RWPE2 (cell line): Measurements from ENCODE around the gene ETV6.

ENCODE experiments used
- ATAC-seq: fragments of 200-7000 bp; cut with Tn5 transposase; 3 replicates; pipeline ENCODE4 v1.9.1; 2021; ENCODE audit warnings: low read depth
- DNase-seq: peaks from one replicate; pipeline ENCODE4 v3.0.0-alpha.2; 2020; ENCODE audit warnings: low spot score
- H3K27ac ChIP-seq: fragments of 450-650 bp; 2 replicates; pipeline ENCODE4 v1.5.1; 2017; ENCODE audit warnings: mild to moderate bottlenecking; ENCODE audit not compliant: poor library complexity, severe bottlenecking
- H3K27me3 ChIP-seq: fragments of 250-450 bp; sonication (Bioruptor Pico); 2 replicates; pipeline ENCODE4 v1.5.1; 2021; ENCODE audit warnings: mild to moderate bottlenecking, moderate library complexity; ENCODE audit not compliant: insufficient read depth, poor library complexity, severe bottlenecking
- H3K36me3 ChIP-seq: fragments of 250-450 bp; sonication (Bioruptor Pico); 2 replicates; pipeline ENCODE4 v1.5.1; 2020; ENCODE audit warnings: low read depth, mild to moderate bottlenecking, moderate library complexity
- H3K4me1 ChIP-seq: fragments of 250-450 bp; sonication (Bioruptor Pico); 2 replicates; pipeline ENCODE4 v1.5.1; 2021; ENCODE audit warnings: mild to moderate bottlenecking, moderate library complexity; ENCODE audit not compliant: insufficient read depth, poor library complexity, severe bottlenecking
- H3K4me3 ChIP-seq: fragments of 250-450 bp; sonication (Bioruptor Pico); 2 replicates; pipeline ENCODE4 v1.5.1; 2021; ENCODE audit warnings: mild to moderate bottlenecking, moderate library complexity; ENCODE audit not compliant: severe bottlenecking
- H3K9me3 ChIP-seq: fragments of 250-450 bp; sonication (Bioruptor Pico); 2 replicates; pipeline ENCODE4 v1.5.1; 2021; ENCODE audit warnings: mild to moderate bottlenecking, moderate library complexity; ENCODE audit not compliant: severe bottlenecking
- TF ChIP-seq, protein P1 (sequence below): fragments of 450-650 bp; IDR thresholded peaks from one replicate; pipeline ENCODE4 v1.5.1; 2017; ENCODE audit warnings: mild to moderate bottlenecking, moderate library complexity; ENCODE audit not compliant: poor library complexity, severe bottlenecking

The ETV6 gene

DNA sequence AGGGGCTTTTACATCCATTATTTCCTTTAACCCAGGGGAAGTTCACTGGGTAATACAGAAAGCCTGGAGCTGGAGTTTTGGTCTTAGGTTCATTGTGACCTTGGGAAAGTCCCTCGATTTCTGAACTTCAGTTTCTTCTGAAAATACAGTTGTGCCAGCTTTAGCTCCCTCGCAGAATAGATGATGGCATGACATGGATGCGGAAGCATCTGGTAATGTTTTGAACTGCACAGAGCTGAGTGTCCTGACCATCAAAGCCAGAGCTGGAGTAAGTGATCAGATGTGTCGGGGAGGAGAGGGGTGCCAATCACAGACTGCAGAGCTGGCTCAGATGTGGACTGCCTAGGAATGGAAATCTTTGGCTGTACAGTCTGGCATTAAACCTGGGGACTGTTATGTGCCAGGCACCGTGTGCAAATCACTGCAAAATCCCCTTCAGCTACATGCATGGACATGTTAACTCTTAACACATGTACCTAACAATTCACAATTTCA, 180.9 kb downstream of the ETV6 start:
- TF ChIP-seq, protein P1, sequence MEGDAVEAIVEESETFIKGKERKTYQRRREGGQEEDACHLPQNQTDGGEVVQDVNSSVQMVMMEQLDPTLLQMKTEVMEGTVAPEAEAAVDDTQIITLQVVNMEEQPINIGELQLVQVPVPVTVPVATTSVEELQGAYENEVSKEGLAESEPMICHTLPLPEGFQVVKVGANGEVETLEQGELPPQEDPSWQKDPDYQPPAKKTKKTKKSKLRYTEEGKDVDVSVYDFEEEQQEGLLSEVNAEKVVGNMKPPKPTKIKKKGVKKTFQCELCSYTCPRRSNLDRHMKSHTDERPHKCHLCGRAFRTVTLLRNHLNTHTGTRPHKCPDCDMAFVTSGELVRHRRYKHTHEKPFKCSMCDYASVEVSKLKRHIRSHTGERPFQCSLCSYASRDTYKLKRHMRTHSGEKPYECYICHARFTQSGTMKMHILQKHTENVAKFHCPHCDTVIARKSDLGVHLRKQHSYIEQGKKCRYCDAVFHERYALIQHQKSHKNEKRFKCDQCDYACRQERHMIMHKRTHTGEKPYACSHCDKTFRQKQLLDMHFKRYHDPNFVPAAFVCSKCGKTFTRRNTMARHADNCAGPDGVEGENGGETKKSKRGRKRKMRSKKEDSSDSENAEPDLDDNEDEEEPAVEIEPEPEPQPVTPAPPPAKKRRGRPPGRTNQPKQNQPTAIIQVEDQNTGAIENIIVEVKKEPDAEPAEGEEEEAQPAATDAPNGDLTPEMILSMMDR = no peak
- DNase-seq (no peak), ATAC-seq (no peak)
- H3K9me3 ChIP-seq = no peaks in the 10 kb centered on the region
- H3K4me3 ChIP-seq = no peak overlapping the region
- no peak overlapping the region for H3K27ac ChIP-seq
- H3K27me3 ChIP-seq = no peaks in the 10 kb centered on the region
- peaks cover 16% of the 10 kb centered on the region for H3K4me1 ChIP-seq
- H3K36me3 ChIP-seq = no peaks in the 10 kb centered on the region

DNA sequence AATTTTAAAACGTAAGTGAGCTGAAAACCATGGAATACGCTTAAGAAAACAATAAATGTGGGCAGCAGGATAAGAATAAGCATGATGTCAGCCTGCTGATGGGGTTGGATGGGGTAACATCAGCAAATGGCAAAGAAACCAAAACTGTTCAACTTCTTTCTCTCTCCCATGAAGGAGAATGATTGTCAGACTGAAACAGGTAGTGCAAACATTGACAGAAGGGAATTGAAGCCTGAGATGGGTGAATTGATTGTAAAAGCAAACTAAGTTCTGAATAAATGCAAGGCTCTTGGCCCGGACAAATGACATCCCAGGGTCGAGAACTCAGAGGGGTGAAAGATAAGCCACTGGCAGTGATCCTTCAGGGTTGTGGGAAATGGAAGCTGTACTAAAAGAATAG, 182.6 kb downstream of the ETV6 start:
- H3K9me3 ChIP-seq = no peaks in the 10 kb centered on the region
- TF ChIP-seq, protein P1 = no peak
- H3K36me3 ChIP-seq = no peaks in the 10 kb centered on the region
- no peaks in the 10 kb centered on the region for H3K27me3 ChIP-seq
- DNase-seq (no peak), ATAC-seq (no peak)
- no peak overlapping the region for H3K4me3 ChIP-seq
- H3K27ac ChIP-seq = no peak overlapping the region
- H3K4me1 ChIP-seq = peaks cover 16% of the 10 kb centered on the region

DNA sequence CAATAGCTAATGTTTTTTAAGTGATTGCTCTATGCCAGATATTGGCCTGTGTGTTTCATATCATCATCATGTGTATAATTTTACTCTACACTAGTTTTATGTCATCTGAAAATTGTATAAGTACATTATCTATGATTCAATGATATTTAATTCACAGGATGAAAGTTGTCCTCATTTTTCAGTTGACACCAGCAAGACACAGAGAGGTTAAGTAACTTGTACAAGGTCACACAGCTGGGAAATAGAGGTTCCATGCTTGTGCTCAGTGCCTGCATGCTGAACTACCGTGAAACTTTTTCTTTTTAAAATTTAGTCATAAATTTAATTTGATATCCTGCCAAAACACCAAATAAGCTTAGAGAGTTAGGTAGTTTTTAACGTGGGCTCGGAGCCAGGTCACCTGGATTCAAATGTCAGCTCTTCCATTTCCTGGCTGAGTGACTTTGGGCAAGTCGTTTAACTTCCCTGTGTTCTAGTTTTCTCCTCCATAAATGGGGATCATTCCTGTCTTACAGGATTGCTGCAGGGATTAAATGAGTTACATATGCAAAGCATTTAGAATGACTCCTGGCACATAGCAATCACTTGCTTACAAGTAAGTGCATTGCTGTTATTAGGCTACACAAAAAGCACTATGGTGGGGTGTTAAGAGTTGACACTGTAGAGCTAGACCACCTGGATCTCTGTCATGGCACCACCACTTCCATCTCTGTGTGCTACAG, 183.9 kb downstream of the ETV6 start:
- Histone ChIP-seq H3K27me3 (no peaks in the 10 kb centered on the region), H3K27ac (peak overlapping the region; percentile 29), H3K4me1 (peaks cover 16% of the 10 kb centered on the region), H3K4me3 (no peak overlapping the region), H3K9me3 (no peaks in the 10 kb centered on the region), H3K36me3 (no peaks in the 10 kb centered on the region)
- ATAC-seq = no peak
- TF ChIP-seq, protein P1 = no peak
- DNase-seq = no peak

DNA sequence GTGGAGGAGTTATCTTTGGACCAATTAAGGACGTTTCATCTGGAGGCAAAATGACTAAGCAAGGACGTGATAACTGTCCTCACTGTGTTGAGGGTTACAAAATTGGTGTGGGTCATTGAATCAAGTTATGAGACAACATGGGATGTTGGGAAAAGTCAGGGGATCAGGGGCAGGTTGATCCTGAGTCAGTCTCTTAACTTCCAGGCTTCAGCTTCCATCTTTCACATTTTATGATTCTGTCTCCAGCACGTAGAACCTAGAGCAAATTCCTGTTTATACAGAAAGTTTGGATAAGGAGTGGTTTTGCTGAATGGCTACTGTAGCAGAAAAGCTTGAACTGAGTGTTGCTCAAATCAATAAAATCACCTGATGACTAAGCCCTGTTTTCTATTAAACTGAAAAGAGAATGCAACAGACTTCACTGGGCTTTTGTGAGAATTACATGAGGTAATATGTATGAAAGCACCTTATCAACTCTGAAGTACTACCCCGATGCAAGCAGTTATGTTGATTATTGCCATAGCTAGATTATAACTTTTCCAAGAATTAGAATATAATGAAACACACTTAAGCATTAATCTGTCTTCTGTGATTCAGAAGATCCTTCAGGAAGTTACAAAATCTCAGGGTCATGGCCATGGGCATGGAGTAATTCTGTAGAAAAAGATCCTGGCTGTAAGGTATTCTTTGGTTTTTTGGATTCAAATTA, 184.8 kb downstream of the ETV6 start:
- peak overlapping the region; percentile 29 for H3K27ac ChIP-seq
- H3K4me3 ChIP-seq = no peak overlapping the region
- ATAC-seq (peak; percentile 42; the same call in 2 of the 3 replicates), DNase-seq (no peak)
- TF ChIP-seq, protein P1 = no peak
- no peaks in the 10 kb centered on the region for H3K36me3 ChIP-seq
- peaks cover 16% of the 10 kb centered on the region for H3K4me1 ChIP-seq
- H3K9me3 ChIP-seq = no peaks in the 10 kb centered on the region
- no peaks in the 10 kb centered on the region for H3K27me3 ChIP-seq
